CD4-positive, alpha-beta T cell treated with Interleukin-12 subunit alpha and Interleukin-12 subunit beta, for 1 hour (primary cell): ENCODE results near the gene IGF2.

Experiments used
- DNase-seq: peaks from one replicate; pipeline ENCODE4 v3.0.0-alpha.2; 2020

IGF2 gene

GRCh38 chr11:2102132-2102882, 36.9 kb downstream of the IGF2 start:
- DNase-seq: no peak

GRCh38 chr11:2101171-2101675, 38.0 kb downstream of the IGF2 start:
- DNase-seq: no peak

GRCh38 chr11:2100361-2101170, 38.6 kb downstream of the IGF2 start:
- no peak for DNase-seq

GRCh38 chr11:2099516-2100349, 39.5 kb downstream of the IGF2 start:
- no peak for DNase-seq

- no peak for DNase-seq
These were observed 40.3 kb downstream of the IGF2 start for GRCh38 chr11:2098691-2099515.

GRCh38 chr11:2097998-2098690, 41.0 kb downstream of the IGF2 start:
- DNase-seq: no peak

GRCh38 chr11:2097356-2097997, 41.7 kb downstream of the IGF2 start:
- DNase-seq: no peak

GRCh38 chr11:2096919-2097301, 42.3 kb downstream of the IGF2 start:
- DNase-seq: no peak

- DNase-seq: no peak
These were observed 42.9 kb downstream of the IGF2 start for GRCh38 chr11:2096011-2096918.

GRCh38 chr11:2095542-2095941, 43.6 kb downstream of the IGF2 start:
- DNase-seq: no peak

- DNase-seq: no peak
These were observed 44.0 kb downstream of the IGF2 start for GRCh38 chr11:2095198-2095520.

GRCh38 chr11:2094354-2095197, 44.6 kb downstream of the IGF2 start:
- DNase-seq: no peak

- DNase-seq: no peak
These were observed 45.4 kb downstream of the IGF2 start for GRCh38 chr11:2093575-2094353.

GRCh38 chr11:2092956-2093412, 46.2 kb downstream of the IGF2 start:
- peak; percentile 61 for DNase-seq

GRCh38 chr11:2092464-2092910, 46.7 kb downstream of the IGF2 start:
- no peak for DNase-seq

- DNase-seq: no peak
These were observed 47.3 kb downstream of the IGF2 start for GRCh38 chr11:2091786-2092463.

- DNase-seq: no peak
These were observed 48.0 kb downstream of the IGF2 start for GRCh38 chr11:2091112-2091746.
